NCI-H460 (cell line): ENCODE results near the gene GPAM. TPM values are rescaled to one million over a fixed set of nuclear protein-coding genes. Genes with fewer than 3 reads are reported as not detected.
A peak's percentile ranks its signal among the peaks of the same experiment; 100 is the strongest.

ENCODE experiments used
- DNase-seq: peaks from one replicate; pipeline ENCODE4 v3.0.0-alpha.2; 2016; ENCODE audit warnings: low read depth; ENCODE audit errors: extremely low read depth
- total RNA-seq: library from RNA; depleted of rRNA; stranded (reverse); fragments of >200 nt; shearing (Covaris generic); gene quantifications from 2 replicates; pipeline ENCODE4 v1.2.3, GENCODE V29; 2014

The GPAM gene
- total RNA-seq, 1 experiment from 2014 or later: 15.8 TPM

DNA sequence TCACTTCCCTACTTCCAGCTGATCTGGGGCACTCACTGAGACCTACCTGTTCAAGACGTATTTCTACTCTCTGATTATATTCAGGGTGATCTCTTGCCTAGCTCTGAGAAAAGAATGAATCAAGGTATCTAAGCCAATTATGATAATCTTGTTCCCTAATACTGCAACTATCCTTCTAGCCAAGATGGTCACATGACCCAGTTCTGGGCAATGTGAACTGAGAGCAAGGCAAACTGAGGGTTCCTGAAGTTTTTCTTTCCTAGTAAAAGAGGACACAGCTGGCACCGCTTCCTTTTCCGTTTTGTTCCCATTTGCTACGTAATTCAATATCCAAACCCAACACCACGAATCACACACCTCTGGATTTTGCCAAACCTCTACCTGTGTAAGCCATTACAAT is 5.9 kb upstream of the GPAM start:
- no peak for DNase-seq

DNA sequence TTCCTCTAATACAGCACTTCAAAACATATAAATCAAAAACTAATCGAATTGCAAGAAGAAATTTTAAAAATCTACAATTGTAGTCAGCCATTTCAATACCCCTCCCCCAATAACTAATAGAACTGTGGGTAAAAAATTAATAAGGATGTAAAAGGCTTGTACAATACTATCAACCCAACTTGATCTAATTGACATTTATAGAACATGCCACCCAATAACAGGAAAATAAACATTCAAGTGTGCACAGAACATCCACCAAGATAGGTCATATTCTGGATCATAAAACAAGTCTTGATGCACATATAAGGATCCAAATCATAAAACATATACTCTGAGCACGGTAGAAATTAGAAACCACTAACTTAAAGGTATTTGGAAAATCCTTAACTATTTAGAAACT is 4.0 kb upstream of the GPAM start:
- no peak for DNase-seq

DNA sequence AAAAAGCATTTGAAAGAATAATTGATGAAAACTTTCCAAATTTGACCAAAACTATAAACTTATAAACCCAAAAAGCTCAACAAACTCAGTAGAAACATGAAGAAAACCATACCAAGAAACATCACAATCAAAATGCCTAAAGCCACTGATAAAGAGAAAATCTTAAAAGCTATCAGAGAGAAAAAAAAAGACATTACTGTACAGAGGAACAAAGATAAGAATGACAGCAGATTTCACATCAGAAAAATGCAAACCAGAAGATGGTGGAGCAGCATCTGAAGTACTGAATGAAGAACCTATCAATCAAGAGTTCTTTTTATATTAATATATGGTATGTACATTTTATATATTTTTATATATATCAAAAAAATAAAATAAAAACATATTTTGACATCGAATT is 2.4 kb upstream of the GPAM start:
- no peak for DNase-seq

DNA sequence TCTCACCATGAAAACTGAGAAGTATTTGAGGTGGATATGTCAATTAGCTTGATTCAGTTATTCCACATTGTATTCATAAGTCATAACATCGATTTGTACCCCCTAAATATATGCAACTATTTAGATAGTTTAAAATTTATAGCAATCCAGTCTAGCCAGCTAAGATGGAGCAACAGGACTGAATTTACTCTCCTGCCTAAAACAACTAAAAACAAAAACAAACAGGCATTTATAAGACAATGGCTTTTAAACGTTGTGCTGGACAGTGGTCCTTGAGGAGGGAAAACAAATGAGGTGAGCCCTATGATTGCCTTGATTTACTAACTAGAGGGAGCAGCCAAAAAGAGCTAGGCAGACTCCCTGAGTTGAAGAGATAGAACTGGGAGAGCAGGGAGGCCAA is 814 bp upstream of the GPAM start:
- no peak for DNase-seq

DNA sequence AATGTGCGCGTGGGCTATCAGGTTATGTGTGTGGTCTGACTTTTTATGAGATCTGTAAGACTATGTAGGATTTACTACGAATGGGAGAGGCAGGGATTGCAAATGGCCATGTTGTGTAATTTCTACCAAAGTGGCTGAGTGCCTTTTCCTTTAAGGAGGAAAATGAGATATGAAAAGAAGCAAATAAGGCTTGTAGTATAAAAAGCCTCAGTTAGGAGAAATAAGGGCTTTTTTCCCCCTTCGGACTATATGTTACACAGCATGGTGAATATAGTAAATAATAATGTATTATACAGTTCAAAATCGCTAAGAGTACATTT is 447 bp upstream of the GPAM start:
- no peak for DNase-seq

DNA sequence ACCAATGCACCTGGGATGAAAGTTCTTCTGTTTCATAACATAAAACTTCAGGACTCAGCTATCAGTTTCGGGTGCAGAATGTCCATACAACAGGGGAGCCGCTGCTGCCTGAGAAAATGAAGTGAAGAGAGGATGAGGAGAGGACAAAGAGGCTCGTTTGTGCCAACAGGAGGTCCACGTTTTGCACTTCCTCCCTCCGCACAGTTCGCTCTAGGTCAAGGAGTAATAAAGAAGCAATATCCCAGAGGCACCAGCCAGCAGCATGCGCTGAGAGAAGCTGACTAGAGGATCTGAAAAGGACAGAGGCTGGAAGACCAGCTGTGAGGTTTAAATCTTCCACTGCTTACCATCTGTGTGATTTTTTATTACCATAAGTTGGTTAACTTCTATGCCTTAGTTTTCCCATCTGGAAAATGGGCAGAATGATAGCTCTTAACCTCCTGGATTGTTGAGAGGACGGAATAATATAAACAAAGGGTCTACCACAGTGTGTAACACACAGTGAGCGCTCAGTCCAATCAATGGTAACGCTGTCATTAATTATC is 709 bp downstream of the GPAM start:
- no peak for DNase-seq

DNA sequence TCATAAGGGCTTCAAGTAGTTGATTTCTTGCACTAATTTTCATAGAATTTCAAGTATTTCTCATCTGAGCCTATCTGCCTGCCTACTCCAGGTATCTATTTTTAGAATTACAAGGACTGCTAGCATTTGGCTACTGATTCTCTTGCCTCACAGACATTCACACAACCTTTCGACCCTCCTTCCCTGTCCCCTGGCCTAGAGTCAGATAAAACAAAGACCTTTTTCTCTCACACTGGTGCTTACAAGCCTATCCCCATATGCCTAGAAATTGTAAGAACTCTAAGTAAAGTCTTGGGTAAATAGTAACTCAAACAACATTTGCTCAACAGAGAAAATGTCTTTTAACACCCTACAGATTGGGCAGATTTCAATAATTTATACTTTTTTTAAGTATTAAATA is 6.3 kb downstream of the GPAM start:
- no peak for DNase-seq

DNA sequence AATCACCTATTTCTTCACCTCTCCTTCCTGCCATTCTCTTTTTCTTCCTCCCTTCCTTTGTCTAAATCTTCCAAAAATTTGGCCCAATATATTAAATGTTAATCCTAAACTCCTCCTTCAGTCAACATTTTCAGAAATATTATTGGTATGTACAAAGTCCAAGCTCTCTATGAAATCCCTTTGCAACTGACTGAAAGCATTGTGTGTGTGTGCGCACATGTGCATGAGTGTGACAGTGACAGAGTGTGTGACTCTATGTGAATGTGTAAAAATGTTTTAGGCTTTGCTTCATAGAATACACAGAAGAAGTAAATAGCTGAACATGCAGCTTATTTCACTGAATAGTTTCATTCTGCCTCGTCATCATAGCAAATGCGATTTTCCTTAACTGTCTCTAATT is 7.0 kb downstream of the GPAM start:
- no peak for DNase-seq

DNA sequence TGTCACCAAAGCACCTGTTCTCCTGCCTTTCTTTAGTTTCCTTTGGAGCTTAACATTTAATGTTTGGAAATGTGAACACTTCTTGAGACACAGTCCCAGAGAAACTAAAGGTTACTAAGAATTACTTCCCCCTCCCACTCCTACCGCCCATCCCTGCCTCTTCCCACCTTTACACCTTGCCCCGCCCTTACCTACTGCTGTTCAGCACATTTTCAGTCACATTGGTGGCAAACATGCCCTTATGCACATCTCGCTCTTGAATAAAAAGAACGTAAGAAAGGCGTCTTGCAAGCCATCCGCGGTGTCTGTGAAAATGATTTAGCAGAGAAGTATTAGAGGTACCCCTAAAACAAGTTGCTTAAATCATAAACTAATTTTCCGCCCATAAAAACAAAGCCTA is 8.2 kb downstream of the GPAM start:
- no peak for DNase-seq

DNA sequence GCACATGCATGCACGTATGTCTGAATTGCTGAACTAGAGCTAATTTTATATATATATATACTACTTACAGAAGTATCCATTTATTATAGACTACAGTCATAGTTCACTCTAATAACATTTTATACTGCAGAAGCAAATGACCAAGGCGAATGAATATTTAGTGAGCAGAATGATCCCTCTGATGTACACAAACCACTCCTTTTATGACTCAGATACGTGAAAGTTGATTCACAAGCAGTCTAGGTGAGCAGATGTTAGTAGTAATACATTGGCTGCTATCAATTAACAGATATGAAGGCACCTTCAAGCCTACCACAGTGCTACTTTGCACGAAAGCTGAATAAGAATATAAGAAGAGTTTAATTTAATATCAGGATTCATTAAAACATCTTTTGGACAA is 10.4 kb downstream of the GPAM start:
- no peak for DNase-seq

DNA sequence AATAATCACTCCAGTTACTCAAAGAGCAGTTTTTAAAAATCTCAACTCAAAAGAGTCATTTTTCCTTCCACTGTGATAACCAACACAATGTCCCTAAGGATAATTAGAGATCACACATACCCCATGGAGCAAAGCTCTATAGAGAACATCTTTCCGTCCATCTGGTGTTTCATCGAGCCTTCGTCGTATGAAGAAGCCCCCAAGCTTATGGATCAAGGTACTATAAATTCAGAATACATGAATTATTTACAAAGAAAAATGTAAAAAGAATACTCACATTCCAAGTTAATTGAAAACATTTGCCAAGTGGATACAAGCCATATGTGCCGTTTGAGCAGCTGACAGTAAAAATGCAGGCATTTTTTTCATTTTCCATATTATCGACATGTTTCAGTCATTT is 14.8 kb downstream of the GPAM start:
- DNase-seq: no peak

DNA sequence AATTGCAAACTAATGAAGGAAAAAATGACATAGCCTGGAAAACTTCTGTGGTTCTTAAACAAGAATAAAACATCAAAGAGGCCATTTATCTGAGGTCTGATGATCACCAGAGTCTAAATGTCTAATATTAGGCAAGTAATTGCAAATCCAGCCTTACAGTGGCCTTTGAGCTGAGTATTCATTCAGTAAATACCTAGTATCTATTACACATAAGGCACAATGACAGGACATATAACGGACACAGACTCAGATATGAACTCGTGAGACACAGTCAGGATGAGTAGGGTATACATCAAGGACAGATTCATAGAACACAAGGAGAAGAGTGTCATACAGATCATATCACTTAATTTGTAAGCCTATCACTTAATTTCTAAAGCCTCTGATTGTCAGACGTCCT is 16.8 kb downstream of the GPAM start:
- DNase-seq: no peak

DNA sequence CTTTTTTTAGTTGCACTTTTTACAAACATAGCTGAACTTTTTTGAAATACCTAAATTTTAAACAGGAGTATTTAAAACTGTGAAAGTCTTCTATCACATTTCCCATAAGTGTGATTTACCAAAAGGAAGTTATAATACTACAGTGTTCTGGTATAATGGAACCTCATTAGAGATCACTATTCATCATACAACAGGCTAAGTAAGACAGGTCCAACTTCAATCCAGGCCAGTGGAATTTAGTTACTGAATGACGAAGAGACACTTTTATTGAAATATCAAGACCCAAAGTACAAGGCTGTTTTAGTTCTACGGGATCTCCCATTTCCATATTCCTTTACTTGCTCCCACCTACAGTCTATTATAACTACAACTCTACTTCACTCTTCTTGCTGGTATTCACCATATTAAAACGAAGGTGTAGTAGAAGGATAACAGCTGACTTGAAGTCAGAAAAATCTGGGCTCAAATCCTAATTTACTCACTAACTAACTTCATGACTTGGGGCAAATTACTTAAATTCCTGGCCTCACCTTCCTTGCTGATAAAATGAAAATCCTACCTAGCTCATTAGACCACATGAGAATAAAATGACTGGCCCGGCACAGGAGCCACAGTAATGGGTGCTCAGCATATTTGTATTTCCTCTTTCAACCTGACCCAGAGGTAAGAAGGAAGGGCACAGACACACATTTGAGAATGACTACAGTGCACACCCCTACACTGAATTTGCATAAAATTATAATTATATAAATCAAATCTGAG is 21.6 kb downstream of the GPAM start:
- no peak for DNase-seq

DNA sequence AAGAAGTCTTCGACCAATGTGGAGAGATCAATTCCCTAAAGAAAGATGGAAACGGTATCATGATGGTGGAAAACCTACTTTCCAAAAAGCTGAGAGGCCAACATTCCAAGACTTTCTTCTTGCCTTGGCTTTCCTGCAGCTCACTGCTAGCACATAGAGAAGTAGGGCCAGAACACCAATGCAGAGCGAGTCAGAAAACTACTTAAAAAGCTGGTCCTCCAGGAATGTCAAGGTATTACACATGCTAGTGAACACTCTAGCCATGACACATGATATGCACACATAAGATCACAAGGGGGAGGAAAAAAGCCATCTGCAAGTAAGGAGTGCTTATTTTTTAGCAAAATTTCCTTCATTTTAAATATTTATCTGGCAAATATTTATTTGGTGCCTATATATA is 22.7 kb downstream of the GPAM start:
- no peak for DNase-seq

DNA sequence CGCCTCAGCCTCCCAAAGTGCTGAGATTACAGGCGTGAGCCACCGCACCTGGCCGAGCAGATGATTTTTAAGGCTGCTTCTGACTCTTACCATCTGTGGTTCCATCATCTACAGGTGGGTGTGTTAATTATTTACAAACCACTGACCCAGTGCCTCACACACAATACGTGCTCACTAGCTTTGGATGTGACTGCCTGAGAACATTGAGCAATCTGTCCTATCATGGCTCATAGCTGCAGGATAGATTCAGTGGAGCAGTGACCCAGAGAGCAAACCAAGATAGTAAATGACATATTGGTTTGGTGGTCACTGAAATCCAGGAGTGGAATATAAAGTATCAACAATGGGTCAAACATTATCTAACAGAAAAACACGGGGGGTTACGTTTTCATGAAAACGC is 24.1 kb downstream of the GPAM start:
- no peak for DNase-seq

DNA sequence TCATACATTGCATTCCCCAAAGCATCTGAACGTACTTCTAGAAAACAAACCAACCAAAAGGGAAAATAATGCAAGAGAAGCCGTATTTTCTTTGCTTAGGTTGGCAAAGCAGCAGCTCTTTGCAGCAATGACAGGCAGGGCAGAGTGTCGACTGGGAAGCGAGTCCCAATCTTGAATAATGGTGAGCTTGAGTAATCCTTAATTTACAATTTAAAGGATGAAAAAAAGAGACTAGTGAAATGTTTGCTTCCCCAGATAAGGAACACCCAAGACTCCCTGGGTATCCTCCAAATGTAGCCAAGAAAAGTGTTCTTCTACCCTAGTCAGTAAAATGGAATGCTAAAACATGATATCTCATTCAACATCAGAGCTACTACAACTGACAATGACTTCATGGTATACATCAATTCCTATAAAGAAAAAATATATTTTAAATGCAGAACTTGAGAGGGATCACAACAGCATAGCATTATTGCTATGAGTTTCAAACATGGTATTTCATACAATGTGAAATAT is 32.0 kb downstream of the GPAM start:
- no peak for DNase-seq

DNA sequence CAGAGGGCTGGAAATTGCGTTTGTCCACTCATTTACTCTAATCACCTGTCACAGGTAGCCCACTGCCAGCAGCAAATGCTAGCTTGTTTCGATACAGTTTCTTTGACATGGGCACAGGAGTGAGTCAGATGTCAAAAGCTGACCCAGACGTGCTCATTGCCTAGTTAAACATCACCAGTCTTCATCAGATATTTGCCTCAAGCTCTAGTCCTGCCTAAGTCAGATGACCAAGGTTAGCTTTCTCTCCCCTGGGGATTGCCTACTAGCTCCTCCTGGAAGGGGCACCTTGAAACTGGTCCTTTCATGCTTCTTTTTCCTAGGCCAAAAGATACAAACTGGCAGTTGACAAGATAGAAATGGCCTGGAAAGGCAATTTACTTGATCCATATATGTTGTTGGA is 35.2 kb downstream of the GPAM start:
- DNase-seq: no peak

DNA sequence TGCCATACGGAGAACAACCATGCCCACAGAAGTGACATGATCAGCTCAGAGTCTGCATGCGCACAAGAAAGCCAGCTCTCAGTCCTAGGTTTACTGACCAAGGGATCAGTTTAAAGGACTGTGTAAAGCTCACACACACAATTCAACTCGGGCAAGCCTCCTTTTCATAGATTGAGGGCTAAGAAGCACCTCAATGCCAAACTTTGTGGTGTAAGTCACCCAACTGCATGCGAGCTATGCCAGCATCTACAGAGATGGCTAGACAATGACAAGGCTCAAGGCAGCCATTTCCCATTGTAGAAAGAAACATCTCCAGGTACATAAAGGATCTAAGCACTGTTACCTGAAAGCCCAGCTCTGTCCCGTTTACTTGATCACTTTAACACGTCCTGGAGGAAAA is 36.8 kb downstream of the GPAM start:
- no peak for DNase-seq

DNA sequence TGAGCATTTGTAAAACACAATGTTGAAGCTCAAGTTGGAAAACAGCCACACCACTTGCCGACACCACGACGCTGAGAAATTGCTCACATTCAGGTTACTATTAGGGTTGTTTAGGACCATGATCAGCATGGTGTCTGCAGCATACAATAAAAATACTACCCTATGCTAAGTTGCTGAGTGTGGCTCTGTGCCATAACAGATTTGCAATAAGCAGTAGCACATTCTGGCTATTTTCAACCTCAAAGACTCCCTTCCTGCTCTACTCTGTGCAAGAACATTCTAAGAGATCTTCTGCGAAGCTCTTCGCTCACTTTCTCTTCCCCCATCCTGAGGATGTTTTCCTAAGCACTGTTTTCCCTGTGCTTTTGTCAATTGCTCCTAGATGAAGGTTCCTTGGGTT is 38.3 kb downstream of the GPAM start:
- DNase-seq: no peak

DNA sequence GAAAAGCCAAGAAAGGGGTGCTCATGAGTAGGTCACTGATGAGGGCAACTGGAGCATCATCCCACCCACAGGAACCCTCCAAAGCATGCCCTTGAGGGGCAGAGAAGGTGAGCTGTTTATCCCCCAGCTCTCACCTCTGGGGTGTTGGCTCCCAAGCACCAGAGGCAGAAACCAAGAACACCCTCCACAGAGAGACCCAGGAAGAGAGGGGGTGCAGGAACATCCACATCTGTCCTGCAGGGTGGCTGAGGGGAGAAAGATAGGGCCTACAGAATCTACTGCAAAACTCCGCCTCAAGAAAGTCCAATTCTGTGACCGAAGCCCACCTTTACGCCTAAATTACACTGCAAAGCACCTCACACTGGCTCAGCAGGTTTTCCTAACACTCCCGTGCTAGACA is 40.1 kb downstream of the GPAM start:
- no peak for DNase-seq

DNA sequence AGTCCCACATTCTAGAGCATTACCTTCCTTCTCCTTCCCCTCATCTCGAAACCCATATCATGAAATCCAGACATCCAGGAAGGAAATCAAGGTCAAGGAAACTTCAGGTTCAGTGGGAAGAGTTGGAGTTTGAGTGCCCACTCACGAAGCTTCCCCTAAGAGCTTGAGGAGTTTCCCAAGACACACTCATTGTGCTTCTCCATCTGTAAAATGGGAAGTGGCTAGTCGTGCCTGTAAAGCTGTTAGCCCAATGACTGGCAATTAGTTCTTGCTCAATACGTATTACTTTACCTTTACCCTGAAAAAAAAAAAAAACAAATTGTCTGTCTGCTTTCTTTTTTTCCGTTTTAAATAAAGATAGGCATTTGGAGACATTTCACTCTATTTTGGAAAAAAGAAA is 42.3 kb downstream of the GPAM start:
- no peak for DNase-seq

DNA sequence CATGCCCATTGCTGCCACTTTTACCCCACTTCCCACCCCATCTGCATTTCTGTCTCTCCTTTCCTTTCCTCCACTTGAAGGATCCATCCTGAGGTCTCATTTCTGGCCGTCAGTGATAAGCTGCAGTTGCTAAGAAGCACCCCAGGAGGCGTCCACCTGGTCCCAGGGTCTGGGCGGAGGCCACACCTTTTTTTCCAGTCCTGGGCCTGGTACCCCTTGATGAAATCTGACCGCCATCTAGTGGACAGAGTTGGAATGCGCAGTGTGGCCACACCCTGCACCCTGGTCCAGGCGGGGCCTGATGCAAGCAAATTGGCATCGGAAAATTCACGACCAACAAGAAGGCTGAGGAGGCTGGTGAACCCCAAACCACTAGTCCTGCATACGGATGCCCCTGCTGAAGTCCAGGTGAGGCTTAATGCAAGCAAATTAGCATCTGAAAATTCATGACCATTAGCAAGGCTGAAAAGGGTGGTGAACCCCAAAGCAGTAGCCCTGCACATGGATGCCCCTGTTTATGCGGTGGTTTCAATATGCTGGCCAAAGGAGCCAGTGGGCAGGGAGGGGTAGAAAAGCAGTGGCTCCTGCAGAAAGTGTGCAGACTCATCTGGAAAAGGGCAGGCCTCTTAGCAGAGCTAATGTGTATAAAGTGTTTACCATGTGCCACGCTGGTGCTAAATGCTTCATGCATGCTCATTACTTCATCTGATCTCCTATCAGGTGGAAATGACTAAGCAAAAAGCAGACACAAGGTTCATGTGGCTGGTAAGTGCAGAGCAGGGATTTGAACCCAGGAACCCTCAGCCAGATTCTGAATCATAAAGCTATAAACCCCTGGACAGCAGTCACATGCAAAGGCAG is 43.2 kb downstream of the GPAM start:
- DNase-seq: peak; percentile 82
